H4 (cell line): ENCODE results near the gene CNKSR3. TPM values are rescaled to one million over a fixed set of nuclear protein-coding genes. Genes with fewer than 3 reads are reported as not detected.

Source experiments
- DNase-seq: peaks from one replicate; pipeline ENCODE4 v3.0.0-alpha.2; 2015; ENCODE audit warnings: low spot score
- total RNA-seq: library from RNA; depleted of rRNA; stranded (reverse); fragments of >200 nt; shearing (Covaris generic); gene quantifications from 2 replicates; pipeline ENCODE4 v1.2.3, GENCODE V29; 2014

Gene CNKSR3
- total RNA-seq, 1 experiment from 2014 or later, result 8.1 TPM

DNA sequence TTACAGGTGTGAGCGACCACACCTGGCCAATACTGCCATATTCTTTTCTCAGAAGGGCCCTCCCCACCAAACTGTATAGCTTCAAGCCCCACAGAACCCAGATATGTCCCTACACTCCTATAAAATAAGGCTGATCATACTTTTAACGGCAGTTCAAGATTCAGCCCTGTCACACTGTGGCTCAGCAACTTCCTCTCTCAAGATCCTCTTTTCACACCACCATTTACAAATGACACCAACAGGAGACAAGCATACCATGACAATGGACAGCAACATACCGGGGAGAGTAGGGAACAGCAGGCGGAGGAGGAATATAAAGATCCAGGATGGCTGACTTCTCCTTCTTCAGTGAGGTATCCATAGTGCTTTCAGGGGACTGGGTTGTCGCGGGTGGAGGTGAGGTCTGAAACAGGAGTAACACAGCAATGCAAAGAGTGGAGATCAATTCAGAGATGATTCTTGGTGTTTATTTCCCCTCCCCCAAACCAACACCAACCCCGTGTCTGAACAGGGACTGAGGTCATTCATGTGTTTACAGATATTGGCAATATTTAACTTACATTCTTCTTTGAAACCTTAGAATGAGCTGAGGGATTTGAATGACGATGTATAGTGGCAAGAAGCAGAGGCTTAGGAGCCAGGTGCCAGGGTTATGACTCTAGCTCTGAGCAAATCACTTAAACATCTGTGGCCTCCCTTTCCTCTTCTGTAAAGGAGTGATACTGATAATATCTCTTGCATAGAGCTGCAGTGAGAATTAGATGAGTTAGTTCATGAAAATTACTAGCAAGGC, 96.3 kb downstream of the CNKSR3 start:
- no peak for DNase-seq

DNA sequence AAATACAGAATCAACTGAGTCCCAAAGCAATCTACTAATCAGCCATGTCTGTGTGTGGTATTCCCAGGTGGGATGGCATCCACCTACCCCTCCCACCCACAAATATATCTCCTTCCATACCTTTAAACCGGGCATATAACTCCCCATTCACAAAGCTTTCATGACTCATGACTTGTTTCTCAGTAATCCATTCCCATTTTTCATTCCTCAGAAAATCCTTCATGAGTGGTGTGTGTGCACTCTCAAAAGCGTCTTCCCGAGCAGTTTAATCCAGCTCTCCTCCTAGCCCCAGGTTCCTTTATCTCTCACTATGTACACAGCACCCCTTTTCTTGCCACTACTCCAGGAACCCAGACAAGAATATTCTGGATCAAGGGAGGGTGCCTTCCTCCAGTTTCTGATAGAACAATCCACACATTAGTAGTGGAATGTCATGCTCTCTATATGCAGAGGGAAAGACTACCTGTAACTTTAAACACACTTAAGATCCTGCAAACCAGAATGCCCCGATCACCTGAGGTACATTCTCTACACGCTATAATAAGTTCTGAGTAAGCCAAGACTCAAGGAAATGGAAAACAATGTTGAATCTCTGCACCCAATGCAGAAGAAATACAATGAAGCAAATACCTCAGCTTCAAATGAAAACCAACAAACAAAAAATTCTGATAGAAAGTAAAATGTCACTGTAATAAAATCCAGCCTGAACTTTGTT, 98.2 kb downstream of the CNKSR3 start:
- no peak for DNase-seq

- no peak for DNase-seq
Measured at GRCh38 chr6:154411076-154411475, 99.4 kb downstream of the CNKSR3 start.

GRCh38 chr6:154410619-154411072, 99.8 kb downstream of the CNKSR3 start:
- peak; percentile 92 for DNase-seq

DNA sequence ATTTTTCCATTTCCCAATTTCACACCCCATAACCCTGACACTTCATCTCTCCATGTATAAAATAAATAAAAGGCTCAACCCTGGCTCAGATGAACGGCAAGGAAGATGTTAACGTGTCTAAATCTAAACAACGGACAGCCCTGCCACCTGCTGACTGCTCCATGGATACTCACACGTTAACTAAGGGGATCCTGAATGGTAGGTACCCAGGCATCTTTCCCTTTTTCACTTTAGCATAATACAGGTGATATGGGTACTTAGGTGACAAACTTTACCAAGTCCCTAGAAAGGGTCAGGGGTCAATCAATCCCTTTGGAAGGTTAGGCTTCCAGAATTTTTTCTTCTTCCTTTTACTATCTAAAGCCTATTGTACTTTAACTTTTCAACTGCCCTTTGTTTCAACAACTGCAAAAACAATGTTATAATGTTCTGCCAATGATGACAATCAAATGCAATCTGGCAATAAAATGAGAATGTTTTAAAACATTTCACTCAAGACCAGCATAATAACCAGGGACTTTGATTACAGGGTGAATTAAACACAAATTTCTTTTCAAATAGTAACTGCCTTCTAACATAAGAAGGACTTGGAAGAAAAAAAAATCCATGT, 101.5 kb downstream of the CNKSR3 start:
- peak; percentile 55 for DNase-seq

DNA sequence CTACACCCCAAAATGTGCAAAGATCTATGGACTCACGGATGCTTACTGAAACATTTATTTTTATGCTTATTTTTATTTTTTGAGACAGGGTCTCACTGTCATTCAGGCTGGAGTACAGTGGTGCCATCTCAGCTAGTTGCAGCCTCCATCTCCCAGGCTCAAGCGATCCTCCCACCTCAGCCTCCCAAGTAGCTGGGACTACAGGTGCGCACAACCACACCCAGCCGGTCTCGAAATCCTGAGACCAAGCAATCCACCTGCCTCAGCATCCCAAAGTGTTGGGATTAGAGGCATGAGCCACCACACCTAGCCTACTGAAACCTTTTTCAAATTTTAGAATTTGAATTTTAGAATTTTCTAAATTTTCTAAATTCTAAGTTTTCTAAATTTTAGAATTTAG, 103.0 kb downstream of the CNKSR3 start:
- DNase-seq, result no peak

DNA sequence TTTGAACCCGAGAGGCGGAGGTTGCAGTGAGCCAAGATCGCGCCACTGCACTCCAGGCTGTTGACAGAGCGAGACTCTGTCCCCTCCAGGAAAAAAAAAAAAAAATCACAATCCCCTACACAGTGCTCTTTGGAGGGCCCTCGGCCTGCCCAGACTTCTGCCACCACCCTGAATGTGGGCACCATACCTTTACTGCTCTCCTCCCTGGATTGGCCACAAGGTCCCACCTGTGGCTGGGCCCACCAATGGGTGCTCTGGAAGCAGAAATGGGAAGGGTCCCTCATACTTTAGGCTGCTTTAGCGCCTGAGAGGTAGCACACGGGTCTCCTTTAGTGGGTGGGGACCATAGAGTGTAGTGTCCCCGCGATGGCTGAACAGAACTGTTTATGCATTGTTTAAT, 103.6 kb downstream of the CNKSR3 start:
- no peak for DNase-seq

GRCh38 chr6:154406301-154406700, 104.2 kb downstream of the CNKSR3 start:
- DNase-seq, result no peak

DNA sequence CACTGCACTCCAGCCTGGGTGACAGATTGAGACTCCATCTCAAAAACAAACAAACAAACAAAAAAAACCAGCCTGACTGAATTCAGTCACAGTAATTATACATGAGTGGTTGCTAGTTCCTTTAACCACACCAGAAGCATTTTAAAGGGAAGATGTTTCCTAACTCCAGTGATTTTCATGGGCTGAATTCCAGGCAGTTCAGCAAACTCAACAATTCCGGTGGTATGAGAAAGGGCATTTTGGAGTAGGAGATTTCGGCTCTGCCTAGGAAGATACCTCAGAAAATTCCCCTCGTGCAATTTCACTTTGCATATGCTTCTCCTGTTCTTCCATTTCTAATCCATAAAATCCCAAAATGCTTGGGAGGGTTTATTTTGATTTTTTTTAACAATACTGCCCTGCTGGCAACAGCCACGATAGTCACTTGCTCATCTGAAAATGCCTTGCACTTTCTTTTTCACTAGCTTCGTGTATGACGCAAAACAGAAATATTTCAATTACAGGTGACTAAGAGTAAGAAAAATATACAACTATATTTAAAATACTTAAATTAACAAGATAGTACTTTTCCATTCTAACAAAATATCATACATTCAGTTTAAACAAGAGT, 105.6 kb downstream of the CNKSR3 start:
- DNase-seq, result peak; percentile 55

DNA sequence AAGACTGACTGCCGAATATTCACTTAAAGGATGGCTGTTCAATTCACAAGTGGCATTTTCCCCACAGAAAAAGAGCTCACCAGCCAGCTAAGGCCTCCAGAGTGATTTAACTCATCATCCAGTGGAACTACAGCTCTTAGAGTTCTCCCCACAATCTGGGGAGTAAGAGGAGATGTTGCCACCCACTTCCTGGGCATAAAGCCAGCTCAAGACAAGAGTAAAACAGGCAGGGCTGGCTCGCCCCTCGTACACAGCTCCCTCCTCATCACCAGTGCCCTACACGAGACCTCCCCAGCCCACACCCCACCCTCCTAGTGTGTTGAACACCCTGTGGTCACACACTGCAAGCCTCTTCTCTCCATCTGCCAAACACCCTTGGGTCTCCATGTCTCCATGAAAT, 106.7 kb downstream of the CNKSR3 start:
- peak; percentile 80 for DNase-seq

- no peak for DNase-seq
Measured at GRCh38 chr6:154402081-154402780, 108.3 kb downstream of the CNKSR3 start.

DNA sequence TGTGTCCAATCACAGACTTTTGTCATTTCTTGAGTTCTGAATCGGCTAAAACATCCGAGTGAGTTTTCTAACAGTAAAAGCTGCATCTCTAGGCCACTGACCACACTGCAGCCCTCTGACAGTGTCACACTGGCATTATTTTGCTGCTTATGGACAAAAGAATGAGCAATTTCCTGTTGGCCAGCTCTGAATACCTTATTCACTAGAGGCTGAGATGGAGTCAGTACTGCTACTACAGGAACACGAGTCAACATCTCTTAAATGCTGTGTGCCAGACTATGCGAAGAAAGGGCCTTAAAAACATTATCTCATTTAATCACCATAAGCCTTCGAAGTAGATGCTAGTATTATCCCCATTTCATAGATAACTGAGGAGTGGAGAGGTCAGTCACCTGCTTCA, 111.4 kb downstream of the CNKSR3 start:
- no peak for DNase-seq

GRCh38 chr6:154397491-154398195, 112.8 kb downstream of the CNKSR3 start:
- DNase-seq, result no peak

DNA sequence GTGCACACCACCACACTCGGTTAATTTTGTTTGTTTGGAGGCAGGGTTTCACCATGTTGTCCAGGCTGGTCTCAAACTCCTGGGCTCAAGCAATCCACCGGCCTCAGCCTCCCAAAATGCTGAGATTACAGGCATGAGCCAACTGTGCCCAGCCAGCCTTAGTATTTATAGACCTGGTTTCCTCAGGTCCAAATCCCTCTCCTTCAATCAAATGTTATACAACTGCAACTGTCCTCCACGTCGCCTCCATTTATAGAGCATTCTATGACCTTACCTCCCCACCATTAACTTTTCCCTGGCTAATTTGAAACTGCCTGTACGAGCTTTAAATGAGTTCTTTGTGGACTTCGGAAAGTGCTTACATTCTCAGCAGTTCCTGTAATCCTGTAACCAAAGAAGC, 114.6 kb downstream of the CNKSR3 start:
- DNase-seq, result no peak

DNA sequence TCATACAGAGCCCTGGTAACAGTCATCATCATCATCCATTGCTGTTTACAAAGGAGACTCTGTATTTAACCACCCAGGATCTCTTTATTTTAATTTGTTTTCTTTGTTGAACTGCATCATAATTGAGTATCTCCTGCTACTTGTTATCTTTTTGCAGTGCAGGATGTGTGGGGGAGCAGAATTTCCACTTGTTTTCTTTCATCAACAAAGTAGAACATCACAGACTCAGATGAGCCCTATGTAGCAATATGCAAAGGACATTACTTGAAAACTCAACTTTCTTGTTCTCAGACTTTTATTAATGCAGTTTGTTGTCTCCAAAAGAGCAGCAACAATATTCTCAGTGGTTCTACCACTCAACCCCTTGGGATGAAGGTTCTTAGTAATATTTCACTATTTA, 115.2 kb downstream of the CNKSR3 start:
- DNase-seq, result no peak

DNA sequence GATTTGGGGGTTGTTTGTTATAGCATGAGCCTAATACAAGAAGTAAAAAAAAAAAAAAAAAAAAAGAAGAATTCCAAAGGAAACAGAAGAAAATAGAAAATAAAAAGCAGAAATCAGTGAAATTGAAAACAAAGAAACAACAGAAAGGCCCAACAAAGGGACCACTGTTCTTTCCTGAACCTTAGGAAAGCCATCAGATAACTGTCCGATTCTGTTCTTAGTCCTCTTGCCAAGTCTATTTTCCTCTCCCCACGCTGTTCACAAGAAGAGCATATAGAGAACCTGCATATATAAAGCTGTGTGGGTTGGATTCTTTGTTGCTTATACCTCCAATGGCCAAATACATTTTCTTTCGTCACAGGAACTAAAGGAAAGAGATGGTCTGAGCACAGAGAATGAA, 115.9 kb downstream of the CNKSR3 start:
- no peak for DNase-seq

GRCh38 chr6:154390034-154390433, 120.5 kb downstream of the CNKSR3 start:
- DNase-seq, result no peak

DNA sequence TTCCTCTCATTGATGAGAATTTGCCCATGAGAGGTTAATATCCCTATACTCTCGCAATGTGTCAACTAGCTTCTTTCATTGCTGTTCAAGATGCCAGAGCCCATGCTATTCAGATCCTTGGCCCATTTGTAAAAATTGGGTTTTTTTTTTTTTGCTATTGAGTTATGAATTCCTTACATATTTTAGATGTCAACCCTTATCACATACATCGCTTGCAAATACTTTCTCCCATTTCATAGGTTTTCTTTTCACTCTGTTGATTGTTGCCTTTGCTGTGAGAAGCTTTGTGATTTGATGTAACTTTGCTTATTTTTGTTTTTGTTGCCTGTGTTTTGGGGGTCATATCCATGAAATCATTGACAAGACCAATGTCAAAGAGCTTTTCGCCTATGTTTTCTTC, 121.7 kb downstream of the CNKSR3 start:
- DNase-seq, result no peak

- DNase-seq, result peak; percentile 76
Measured at GRCh38 chr6:154386848-154387717, 123.4 kb downstream of the CNKSR3 start.

DNA sequence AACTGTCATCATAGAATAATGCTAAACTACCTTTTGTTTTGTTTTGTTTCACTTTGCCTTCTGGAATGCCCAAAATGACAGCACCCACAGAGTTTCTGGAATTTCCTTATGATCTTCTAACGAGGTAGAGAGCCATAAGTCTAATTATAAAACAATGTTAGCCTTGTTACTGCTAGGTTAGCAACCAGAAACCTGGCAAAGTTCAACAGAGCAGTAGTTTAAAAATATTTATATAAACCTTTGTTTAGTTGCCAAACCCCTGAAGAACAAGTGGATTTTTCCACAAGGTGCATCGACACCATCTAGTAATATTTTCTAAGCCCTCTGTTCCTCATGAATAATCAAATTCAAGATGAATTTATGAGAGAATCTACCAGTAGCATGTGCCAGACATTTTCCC, 126.3 kb downstream of the CNKSR3 start:
- no peak for DNase-seq
